K562 (cell line): ENCODE measurements around the gene GABARAPL2. TPM values are rescaled to one million over a fixed set of nuclear protein-coding genes. Genes with fewer than 3 reads are reported as not detected.

Experiments used
- ATAC-seq: fragments of 200-7000 bp; cut with Tn5 transposase; 3 replicates; pipeline ENCODE4 v1.9.1; 2020; ENCODE audit warnings: moderate library complexity
- BruUV-seq: library from RNA; stranded (reverse); fragments of 400-500 nt; replicated peaks from 2 replicates; lab custom pipeline; 2021; lab: Mats Ljungman, UMichigan
- CTCF ChIA-PET: fragments of 300-600 bp; formaldehyde crosslinking; extraction: SDS; loops from one replicate; lab custom pipeline; 2021; ENCODE audit warnings: low intra/inter-chr PET ratio; lab: Yijun Ruan, JAX
- POLR2A ChIA-PET: fragments of 300-600, 350-650 bp; sonication (Branson Sonifier 250); formaldehyde crosslinking; extraction: SDS; loops from one replicate; lab custom pipeline; 2021; ENCODE audit warnings: antibody characterized with exemption, inconsistent platforms; lab: Yijun Ruan, JAX
- DNase-seq, 4 experiments: peaks; one replicate each; pipeline versions ENCODE4 v3.0.0 to v3.0.0-alpha.2; 2011 to 2018; ENCODE audit warnings: low spot score in 3 of 4, mixed read lengths in 3 of 4; ENCODE audit errors: extremely low read depth in 1 of 4
- FAIRE-seq: peaks from 2 replicates; lab custom pipeline; 2011; peaks lifted over from hg19 to GRCh38; lab: Jason Lieb, UNC
- H2AFZ ChIP-seq: 2 replicates; pipeline ENCODE4 v1.6.0; 2011; ENCODE audit warnings: low read depth, low read length, control low read depth, inconsistent platforms
- H3K27ac ChIP-seq: fragments of 200-600 bp; 3 replicates; pipeline ENCODE4 v1.8.0; 2011; ENCODE audit warnings: low read depth, mild to moderate bottlenecking, control low read depth, inconsistent platforms, low read length, moderate library complexity, mixed read lengths; ENCODE audit errors: extremely low read depth
- H3K27me3 ChIP-seq, 2 experiments: fragments of 300-600 bp in 1 of 2; 2 replicates in 1 of 2; 3 replicates in 1 of 2; pipeline versions ENCODE4 v1.6.0 to v1.8.0; 2011; ENCODE audit warnings: inconsistent platforms in 2 of 2, low read length in 2 of 2, mild to moderate bottlenecking in 1 of 2, mixed read lengths in 1 of 2, moderate library complexity in 1 of 2; ENCODE audit not compliant: control insufficient read depth in 2 of 2, insufficient read depth in 2 of 2
- H3K36me3 ChIP-seq: fragments of 300-600 bp; 3 replicates; pipeline ENCODE4 v1.8.0; 2011; ENCODE audit warnings: mild to moderate bottlenecking, low read length, inconsistent platforms; ENCODE audit not compliant: control insufficient read depth, insufficient read depth
- H3K4me1 ChIP-seq, 2 experiments: fragments of 200-600 bp in 1 of 2; replicated peaks in 1 of 2; 2 replicates in 1 of 2; 3 replicates in 1 of 2; pipeline versions ENCODE4 v1.5.1 to v1.8.0; 2011; ENCODE audit warnings: inconsistent platforms in 2 of 2, low read length in 2 of 2, mild to moderate bottlenecking in 1 of 2, mixed read lengths in 1 of 2, moderate library complexity in 1 of 2; ENCODE audit not compliant: control insufficient read depth in 2 of 2, insufficient read depth in 2 of 2
- H3K4me2 ChIP-seq: 2 replicates; pipeline ENCODE4 v1.6.1; 2011; ENCODE audit warnings: low read length, control low read depth, inconsistent platforms, mixed read lengths; ENCODE audit not compliant: insufficient read depth
- H3K4me3 ChIP-seq: fragments of 200-600 bp; sonication (generic), shearing (Covaris generic); 2 replicates; pipeline ENCODE4 v1.5.1; 2016; ENCODE audit warnings: control low read depth, inconsistent platforms
- H3K79me2 ChIP-seq: fragments of 200-600 bp; 3 replicates; pipeline ENCODE4 v1.8.0; 2011; ENCODE audit warnings: low read length, inconsistent platforms; ENCODE audit not compliant: control insufficient read depth, insufficient read depth
- H3K9ac ChIP-seq, 2 experiments: 2 replicates each; pipeline versions ENCODE4 v1.6.0 to v1.6.1; 2011; ENCODE audit warnings: low read depth in 2 of 2, low read length in 2 of 2, control low read depth in 1 of 2, inconsistent platforms in 1 of 2, mild to moderate bottlenecking in 1 of 2, mixed read lengths in 1 of 2; ENCODE audit not compliant: insufficient read depth in 1 of 2
- H3K9me1 ChIP-seq: one replicate; pipeline ENCODE4 v1.6.0; 2011; ENCODE audit warnings: inconsistent platforms, mild to moderate bottlenecking, low read length, moderate library complexity; ENCODE audit not compliant: control insufficient read depth, insufficient read depth
- H3K9me3 ChIP-seq: replicated peaks from 2 replicates; pipeline ENCODE4 v1.5.1; 2011; ENCODE audit warnings: low read depth, low read length, inconsistent platforms; ENCODE audit not compliant: control insufficient read depth, insufficient read depth
- H4K20me1 ChIP-seq: replicated peaks from 2 replicates; pipeline ENCODE4 v1.6.1; 2011; ENCODE audit warnings: low read length, inconsistent platforms, mixed read lengths; ENCODE audit not compliant: control insufficient read depth, insufficient read depth
- ARID1B ChIP-seq: fragments of 450-650 bp; IDR thresholded peaks from 2 replicates; pipeline ENCODE4 v1.6.1; 2016; ENCODE audit warnings: antibody characterized with exemption, mild to moderate bottlenecking, inconsistent platforms
- CEBPG ChIP-seq, 3 experiments: fragments of 200-800 bp in 1 of 3; sonication (Bioruptor generic) in 1 of 3; sonication (generic) in 1 of 3; formaldehyde crosslinking in 1 of 3; IDR thresholded peaks in 2 of 3; conservative IDR thresholded peaks in 1 of 3; 2 replicates each; pipeline versions ENCODE4 v1.6.1 to v1.8.0; 2016 to 2022; ENCODE audit warnings: missing compliant biosample characterization in 2 of 3, missing genetic modification characterization in 2 of 3, mild to moderate bottlenecking in 1 of 3, missing genetic modification reagents in 1 of 3
- CXXC5 ChIP-seq: fragments of 250-450 bp; sonication (Bioruptor Pico); IDR thresholded peaks from 2 replicates; pipeline ENCODE4 v1.8.0; 2022; ENCODE audit warnings: inconsistent platforms, mild to moderate bottlenecking, moderate library complexity
- DDX20 ChIP-seq: fragments of 450-650 bp; IDR thresholded peaks from 2 replicates; pipeline ENCODE4 v1.6.1; 2016; ENCODE audit warnings: missing genetic modification characterization, low read depth, mild to moderate bottlenecking, missing compliant biosample characterization, moderate library complexity
- ELF2 ChIP-seq: fragments of 250-450 bp; sonication (Bioruptor Pico); IDR thresholded peaks from 2 replicates; pipeline ENCODE4 v1.5.0; 2021; ENCODE audit warnings: mild to moderate bottlenecking
- ETV6 ChIP-seq, 3 experiments: fragments of 150-350 bp in 1 of 3; sonication (generic) in 1 of 3; formaldehyde crosslinking in 1 of 3; IDR thresholded peaks; 2 replicates each; pipeline versions ENCODE4 v1.6.1 to v1.8.0; 2014 to 2022; ENCODE audit warnings: borderline replicate concordance in 2 of 3, low read depth in 2 of 3, antibody characterized with exemption in 1 of 3, low read length in 1 of 3, mild to moderate bottlenecking in 1 of 3, missing genetic modification reagents in 1 of 3
- MECOM ChIP-seq: fragments of 250-450 bp; sonication (Bioruptor Pico); IDR thresholded peaks from 2 replicates; pipeline ENCODE4 v1.8.0; 2022; ENCODE audit warnings: inconsistent platforms
- NUFIP1 ChIP-seq: fragments of 450-650 bp; IDR thresholded peaks from 2 replicates; pipeline ENCODE4 v1.6.1; 2018; ENCODE audit not compliant: partially characterized antibody
- PTRF ChIP-seq: fragments of 450-650 bp; IDR thresholded peaks from 2 replicates; pipeline ENCODE4 v1.6.1; 2016; ENCODE audit warnings: mild to moderate bottlenecking, missing genetic modification characterization, missing compliant biosample characterization
- RFX5 ChIP-seq: IDR thresholded peaks from 2 replicates; pipeline ENCODE4 v1.6.1; 2011; ENCODE audit warnings: low read depth, mild to moderate bottlenecking, improper control_type of control experiment, low read length
- STAT5A ChIP-seq: IDR thresholded peaks from 2 replicates; pipeline ENCODE4 v1.6.1; 2012; ENCODE audit warnings: low read length, inconsistent platforms, borderline replicate concordance
- TGIF2 ChIP-seq: sonication (generic); formaldehyde crosslinking; IDR thresholded peaks from 2 replicates; pipeline ENCODE4 v1.8.1; 2022; ENCODE audit warnings: mild to moderate bottlenecking, missing genetic modification reagents, moderate library complexity
- ZBTB8A ChIP-seq: fragments of 450-650 bp; IDR thresholded peaks from 2 replicates; pipeline ENCODE4 v1.6.1; 2018; ENCODE audit warnings: mild to moderate bottlenecking, moderate library complexity; ENCODE audit not compliant: partially characterized antibody
- ZNF695 ChIP-seq: fragments of 450-650 bp; formaldehyde crosslinking; IDR thresholded peaks from 2 replicates; pipeline ENCODE4 v1.4.0; 2020; ENCODE audit warnings: mild to moderate bottlenecking, moderate library complexity
- ZNF780A ChIP-seq: fragments of 250-450 bp; sonication (Bioruptor Pico); IDR thresholded peaks from 2 replicates; pipeline ENCODE4 v1.5.0; 2021; ENCODE audit warnings: mild to moderate bottlenecking
- WGBS: fragments of 100-300 bp; shearing (Covaris generic); methylation state at CpG from one replicate; pipeline ENCODE4 v1.1.6; 2016; ENCODE audit warnings: low coverage, mixed read lengths; ENCODE audit not compliant: insufficient coverage; ENCODE audit errors: missing lambda C conversion rate; 5-methylcytosine and 5-hydroxymethylcytosine counted together
- in situ Hi-C: fragments of 300-500 bp; cut with MboI; formaldehyde crosslinking; loops from 4 replicates; pipeline ENCODE4 v1.15.0; 2018; ENCODE audit warnings: inconsistent platforms, mixed read lengths
- intact Hi-C: fragments of 100-400 bp; cut with micrococcal nuclease; formaldehyde crosslinking; loops from 2 replicates; pipeline ENCODE4 v1.14.2; 2022
- polyA plus RNA-seq, 8 experiments: library from polyadenylated mRNA; depleted of rRNA in 4 of 8; stranded (reverse) in 5 of 8; unstranded in 3 of 8; fragments of >200 nt; fragmentation: Nextera tagmentation in 2 of 8; fragmentation: Illumina TruSeq in 1 of 8; extraction: Ambion mirVana in 2 of 8; extraction: Trizol in 1 of 8; gene quantifications; 2 replicates each; pipeline versions ENCODE4 v1.2.1 to v1.2.3, GENCODE V29; 2011 to 2014; ENCODE audit warnings: inconsistent platforms in 1 of 8, missing spikeins in 1 of 8
- total RNA-seq, 7 experiments: library from RNA; depleted of rRNA in 6 of 7; stranded (reverse); fragments of >200 nt in 6 of 7; fragmentation: Illumina TruSeq in 2 of 7; extraction: Trizol in 2 of 7; gene quantifications; 2 replicates each; pipeline versions ENCODE4 v1.2.1 to v1.2.3, GENCODE V29; 2011 to 2021; ENCODE audit warnings: low replicate concordance in 1 of 7
- TF ChIP-seq, protein P1 (sequence below), 2 experiments: fragments of 450-650 bp; conservative IDR thresholded peaks; 2 replicates each; pipeline ENCODE4 v1.6.1; 2017; ENCODE audit warnings: mild to moderate bottlenecking in 2 of 2, moderate library complexity in 2 of 2
- TF ChIP-seq, protein P2 (sequence below), 2 experiments: fragments of 450-650 bp in 1 of 2; sonication (generic) in 1 of 2; formaldehyde crosslinking; conservative IDR thresholded peaks; 2 replicates each; pipeline versions ENCODE4 v1.4.0 to v1.8.1; 2020 to 2022; ENCODE audit warnings: mild to moderate bottlenecking in 1 of 2, missing genetic modification reagents in 1 of 2
- TF ChIP-seq, protein P3 (sequence below): fragments of 450-650 bp; IDR thresholded peaks from one replicate; pipeline ENCODE4 v1.6.1; 2018; ENCODE audit warnings: mild to moderate bottlenecking, moderate library complexity; ENCODE audit not compliant: partially characterized antibody

GABARAPL2 gene
- total and polyA plus RNA-seq, 9 of the 15 experiments (the other 6 are each of a cell fraction or from before 2014, with no cell fraction given), result 42.1 to 288 (median 91.8) TPM

DNA sequence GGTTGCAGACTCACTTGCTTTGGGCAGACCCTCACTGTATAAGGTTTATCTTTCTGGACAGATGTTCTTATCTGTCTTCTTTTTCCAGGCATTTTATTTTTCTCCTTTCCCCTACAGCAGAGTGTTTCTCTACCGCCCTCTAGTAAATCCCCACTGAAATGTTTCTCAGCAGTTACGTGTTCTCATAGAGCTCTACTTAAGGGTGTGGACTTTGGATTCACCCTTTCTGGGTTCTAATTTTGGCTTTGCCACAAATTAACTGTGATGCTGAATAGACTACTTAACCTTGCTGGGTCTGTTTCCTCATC, 54.9 kb downstream of the GABARAPL2 start:
- no TSS peak for BruUV-seq
- no peak for TF ChIP-seq ZNF780A (CRISPR knock-in tag)
- TF ChIP-seq, protein P1, sequence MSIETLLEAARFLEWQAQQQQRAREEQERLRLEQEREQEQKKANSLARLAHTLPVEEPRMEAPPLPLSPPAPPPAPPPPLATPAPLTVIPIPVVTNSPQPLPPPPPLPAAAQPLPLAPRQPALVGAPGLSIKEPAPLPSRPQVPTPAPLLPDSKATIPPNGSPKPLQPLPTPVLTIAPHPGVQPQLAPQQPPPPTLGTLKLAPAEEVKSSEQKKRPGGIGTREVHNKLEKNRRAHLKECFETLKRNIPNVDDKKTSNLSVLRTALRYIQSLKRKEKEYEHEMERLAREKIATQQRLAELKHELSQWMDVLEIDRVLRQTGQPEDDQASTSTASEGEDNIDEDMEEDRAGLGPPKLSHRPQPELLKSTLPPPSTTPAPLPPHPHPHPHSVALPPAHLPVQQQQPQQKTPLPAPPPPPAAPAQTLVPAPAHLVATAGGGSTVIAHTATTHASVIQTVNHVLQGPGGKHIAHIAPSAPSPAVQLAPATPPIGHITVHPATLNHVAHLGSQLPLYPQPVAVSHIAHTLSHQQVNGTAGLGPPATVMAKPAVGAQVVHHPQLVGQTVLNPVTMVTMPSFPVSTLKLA (conservative IDR thresholded peaks at IDR 0.05), result peak in 1 of 2 experiments; percentile 35; a peak in 2 of 4 replicates
- TF ChIP-seq, protein P2, sequence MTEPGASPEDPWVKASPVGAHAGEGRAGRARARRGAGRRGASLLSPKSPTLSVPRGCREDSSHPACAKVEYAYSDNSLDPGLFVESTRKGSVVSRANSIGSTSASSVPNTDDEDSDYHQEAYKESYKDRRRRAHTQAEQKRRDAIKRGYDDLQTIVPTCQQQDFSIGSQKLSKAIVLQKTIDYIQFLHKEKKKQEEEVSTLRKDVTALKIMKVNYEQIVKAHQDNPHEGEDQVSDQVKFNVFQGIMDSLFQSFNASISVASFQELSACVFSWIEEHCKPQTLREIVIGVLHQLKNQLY (CRISPR knock-in tag; conservative IDR thresholded peaks at IDR 0.05), result no peak
- TF ChIP-seq, protein P3, sequence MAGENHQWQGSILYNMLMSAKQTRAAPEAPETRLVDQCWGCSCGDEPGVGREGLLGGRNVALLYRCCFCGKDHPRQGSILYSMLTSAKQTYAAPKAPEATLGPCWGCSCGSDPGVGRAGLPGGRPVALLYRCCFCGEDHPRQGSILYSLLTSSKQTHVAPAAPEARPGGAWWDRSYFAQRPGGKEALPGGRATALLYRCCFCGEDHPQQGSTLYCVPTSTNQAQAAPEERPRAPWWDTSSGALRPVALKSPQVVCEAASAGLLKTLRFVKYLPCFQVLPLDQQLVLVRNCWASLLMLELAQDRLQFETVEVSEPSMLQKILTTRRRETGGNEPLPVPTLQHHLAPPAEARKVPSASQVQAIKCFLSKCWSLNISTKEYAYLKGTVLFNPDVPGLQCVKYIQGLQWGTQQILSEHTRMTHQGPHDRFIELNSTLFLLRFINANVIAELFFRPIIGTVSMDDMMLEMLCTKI, result no peak
- TF ChIP-seq TGIF2, result no peak
- TF ChIP-seq ARID1B, result peak; percentile 97
- TF ChIP-seq CEBPG (CRISPR knock-in tag; IDR thresholded peaks at IDR 0.05), result no peak
- TF ChIP-seq CEBPG (tag; conservative IDR thresholded peaks at IDR 0.05 in 1 of 2, IDR thresholded peaks at IDR 0.05 in 1 of 2), result no peak
- no peak for TF ChIP-seq ZNF695 (CRISPR knock-in tag)
- TF ChIP-seq STAT5A, result peak; percentile 68; the same call in 1 of the 2 replicates
- TF ChIP-seq ETV6 (IDR thresholded peaks at IDR 0.05; ENCODE audit: borderline replicate concordance in 1 of 2, low read depth in 2 of 2, low read length in 1 of 2), result no peak
- no peak for TF ChIP-seq ETV6 (CRISPR knock-in tag; IDR thresholded peaks at IDR 0.05; ENCODE audit: borderline replicate concordance)
- TF ChIP-seq ZBTB8A, result no peak
- TF ChIP-seq ELF2 (CRISPR knock-in tag), result no peak
- no peak for TF ChIP-seq RFX5
- no peak for TF ChIP-seq DDX20 (tag)
- TF ChIP-seq MECOM (CRISPR knock-in tag), result no peak
- peak; percentile 22 for TF ChIP-seq CXXC5 (CRISPR knock-in tag)
- TF ChIP-seq NUFIP1, result no peak
- no peak for TF ChIP-seq PTRF (tag)

More for the DNA sequence above, 54.9 kb downstream of the GABARAPL2 start:
- in situ Hi-C loops (no loop called here), intact Hi-C loops (loop anchor here (1.0 to 5.0 kb wide), 5 partner anchors 27 to 150 kb away; no protein-coding TSS in a partner anchor)
- FAIRE-seq (peak; percentile 91), ATAC-seq (peak; percentile 77), DNase-seq (peak; percentile 52 to 86 (median 66))
- Histone ChIP-seq H3K27ac (peak overlapping the region; percentile 69), H3K9me1 (no peaks in the 10 kb centered on the region), H4K20me1 (no peaks in the 10 kb centered on the region), H2AFZ (peak overlapping the region; percentile 25; the same call in 1 of the 2 replicates), H3K36me3 (peaks cover 40% of the 10 kb centered on the region), H3K27me3 (no peaks in the 10 kb centered on the region), H3K9me3 (no peaks in the 10 kb centered on the region), H3K4me2 (peak overlapping the region; percentile 77), H3K4me1 (peaks cover 27 to 28% of the 10 kb centered on the region in 2 experiments), H3K4me3 (no peak overlapping the region), H3K9ac (peak overlapping the region in 1 of 2 experiments; percentile 26; a peak in 1 of 4 replicates), H3K79me2 (peaks cover 14% of the 10 kb centered on the region)
- 0% methylated on average over 2 of the region's 2 CpGs for WGBS
- POLR2A ChIA-PET, result interaction anchor here (0.5 to 2.1 kb wide), 16 partner anchors 11 to 706 kb away, joined by 3 to 9 read pairs (median 4); partner anchors contain the start of genes CFDP1 and TERF2IP
- CTCF ChIA-PET, result interaction anchor here (0.6 to 0.9 kb wide), 2 partner anchors 26 to 156 kb away, joined by 3 read pairs; partner anchors contain the start of genes KARS1 and TERF2IP
